Stimulated activated CD8-positive, alpha-beta memory T cell treated with anti-CD3 and anti-CD28 coated beads, Interleukin-15, amount 100 ng/mL, for 48 hours (primary cell): ENCODE measurements around the gene TM7SF2.
"Not testable (repeated sequence)": the region's sequence is repeated elsewhere in the genome, so short reads cannot be mapped to it uniquely, and the experiment has no call there.

Experiments
- DNase-seq, 2 donors: peaks; one replicate each; pipeline ENCODE4 v3.0.0-alpha.2; 2020; ENCODE audit warnings: low read depth in 2 of 2

TM7SF2 gene

GRCh38 chr11:65114538-65115171 lies 3.0 kb downstream of the TM7SF2 start:
- no peak for DNase-seq

DNA sequence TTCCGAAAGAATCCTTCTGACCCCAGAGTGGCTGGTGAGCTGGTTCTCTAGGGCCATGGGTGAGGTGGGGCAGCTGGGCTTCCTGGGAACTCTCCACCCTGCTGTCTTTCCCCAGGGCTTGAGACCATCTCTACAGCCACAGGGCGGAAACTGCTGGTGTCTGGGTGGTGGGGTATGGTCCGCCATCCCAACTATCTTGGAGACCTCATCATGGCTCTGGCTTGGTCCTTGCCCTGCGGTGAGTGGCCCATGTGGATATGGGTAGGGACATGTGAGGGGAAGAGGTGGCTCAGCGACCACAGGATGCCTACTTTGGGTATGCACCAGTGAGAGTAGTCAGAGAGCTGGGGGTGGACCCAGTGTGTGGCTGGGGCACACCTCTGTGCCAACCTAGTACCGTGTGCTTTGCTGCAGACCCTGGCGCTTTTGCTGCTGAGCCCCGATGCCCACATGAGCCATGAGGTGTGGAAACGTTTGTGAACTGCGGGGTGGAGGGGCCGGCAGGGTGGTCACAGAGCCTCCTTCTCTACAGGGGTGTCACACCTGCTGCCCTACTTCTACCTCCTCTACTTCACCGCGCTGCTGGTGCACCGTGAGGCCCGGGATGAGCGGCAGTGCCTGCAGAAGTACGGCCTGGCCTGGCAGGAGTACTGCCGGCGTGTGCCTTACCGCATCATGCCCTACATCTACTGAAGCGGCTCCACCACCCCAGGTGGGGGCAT lies 3.9 kb downstream of the TM7SF2 start:
- no peak for DNase-seq

DNA sequence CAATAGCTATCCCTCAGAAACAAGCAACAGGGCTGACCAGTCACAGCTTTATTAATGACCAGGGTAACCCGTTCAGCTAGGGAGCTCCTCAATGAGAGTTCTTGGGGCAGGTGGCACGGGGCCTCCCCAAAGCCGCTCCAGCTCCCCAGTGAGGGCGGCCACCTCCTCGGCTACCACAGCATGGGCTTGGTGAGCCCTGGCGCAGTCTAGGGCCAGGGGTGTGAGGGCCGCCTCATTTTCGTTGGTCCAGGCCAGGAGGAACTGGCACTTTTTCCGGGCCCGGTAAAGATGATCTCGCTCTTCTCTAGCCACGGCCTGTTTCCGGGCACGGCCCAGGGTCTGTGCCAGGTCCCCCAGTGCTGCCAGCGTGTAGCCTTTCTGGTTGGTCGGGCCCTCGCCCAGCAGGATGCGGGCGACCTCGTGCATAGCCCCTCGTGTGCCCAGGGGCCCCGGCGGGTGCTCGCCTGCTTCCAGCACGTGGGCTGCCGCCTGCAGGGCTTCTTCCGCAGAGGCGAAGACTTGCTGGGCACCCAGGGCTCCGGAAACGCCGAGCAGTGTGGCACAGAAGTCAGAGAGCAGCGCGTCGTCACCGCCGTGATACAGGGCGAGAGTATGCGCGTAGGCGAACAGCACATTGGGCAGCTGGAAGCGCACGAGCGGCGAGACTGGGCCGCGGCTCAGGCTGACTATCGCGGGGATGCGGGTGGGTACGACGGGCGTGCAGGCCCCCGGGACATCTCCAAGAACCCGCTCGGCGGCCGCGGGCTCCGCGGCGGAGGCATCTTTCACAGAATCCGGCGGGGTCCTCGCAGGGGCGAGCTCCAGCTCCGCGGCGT lies 4.9 kb downstream of the TM7SF2 start:
- DNase-seq: peak; percentile 50 to 62

DNA sequence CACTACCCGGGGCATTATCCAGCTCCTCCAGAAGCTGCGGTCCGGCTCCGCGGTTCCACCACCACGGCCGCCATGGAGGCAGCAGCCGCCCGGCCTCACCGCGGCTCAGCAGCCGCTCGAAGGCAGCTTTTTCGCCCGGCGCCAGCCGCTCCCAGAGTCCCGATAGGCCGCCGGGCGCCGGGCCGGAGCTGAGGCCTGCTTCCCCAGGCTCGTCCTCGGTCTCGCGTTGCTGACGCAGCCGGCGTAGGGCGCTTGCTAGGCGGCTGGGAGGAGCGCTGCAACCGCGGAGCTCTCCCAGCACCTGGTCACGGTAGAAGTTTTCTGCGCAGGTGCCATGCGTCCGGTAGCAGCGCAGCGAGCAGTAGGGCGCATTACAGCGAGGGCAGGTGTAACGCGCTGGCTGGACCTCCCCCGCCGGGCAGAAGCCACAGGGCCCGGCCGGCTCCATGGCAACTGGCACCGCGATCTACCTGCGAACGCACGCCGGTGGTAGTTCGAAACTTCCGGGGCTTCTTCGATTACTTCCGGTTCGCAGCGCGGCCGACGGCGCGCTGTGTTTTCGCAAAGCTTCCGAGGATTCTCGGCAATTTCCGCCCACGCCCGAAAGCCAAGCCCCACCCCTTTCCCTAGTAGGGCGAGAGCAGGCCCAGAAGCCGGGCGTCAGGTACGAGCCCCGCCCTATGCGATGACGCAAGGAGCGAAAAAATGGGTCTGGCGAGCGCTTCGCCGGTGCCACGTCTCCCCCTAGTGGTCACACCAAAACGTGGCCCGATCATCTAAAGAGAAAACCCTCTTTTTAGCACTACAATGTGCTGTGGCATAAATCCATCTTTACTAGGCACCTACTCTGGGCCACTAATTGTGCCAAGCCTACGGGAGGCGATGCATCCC lies 5.8 kb downstream of the TM7SF2 start, which contains the start of gene ZNHIT2:
Gene ZNHIT2 (minus strand): TSS at position 496 of the 891 bp plus-strand sequence. CDS start 48 bp downstream, at position 448.
- peak; percentile 100 for DNase-seq

DNA sequence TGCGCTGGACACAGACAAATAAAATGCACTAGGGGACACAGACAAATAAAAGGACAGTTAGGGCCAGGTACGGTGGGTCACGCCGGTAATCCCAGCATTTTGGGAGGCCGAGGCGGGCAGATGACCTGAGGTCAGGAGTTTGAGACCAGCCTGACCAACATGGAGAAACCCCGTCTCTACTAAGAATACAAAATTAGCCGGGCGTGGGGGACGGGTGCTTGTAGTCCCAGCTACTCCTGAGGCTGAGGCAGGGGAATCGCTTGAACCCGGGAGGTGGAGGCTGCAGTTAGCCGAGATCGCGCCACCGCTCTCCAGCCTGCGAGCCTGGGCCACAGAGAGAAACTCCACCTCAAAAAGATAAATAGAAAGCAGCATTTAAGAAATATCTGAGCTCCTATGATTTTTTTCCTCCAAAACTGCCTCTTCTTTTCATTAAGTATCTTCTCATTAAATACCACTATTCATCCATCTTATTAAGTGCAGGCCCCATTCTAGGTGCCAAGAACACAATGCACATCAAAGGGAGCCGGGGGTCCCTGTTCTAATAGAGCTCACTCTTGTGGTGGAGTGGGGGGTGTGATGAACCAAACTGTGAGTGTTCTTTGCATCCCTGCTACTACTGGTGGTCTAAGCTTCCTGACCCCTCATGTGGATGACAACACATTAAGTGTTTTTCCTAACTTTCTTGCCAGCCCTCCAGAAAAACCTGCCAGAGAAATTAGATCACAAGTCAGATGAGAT lies 6.6 kb downstream of the TM7SF2 start:
- no peak for DNase-seq

GRCh38 chr11:65118891-65119669 lies 7.4 kb downstream of the TM7SF2 start:
- DNase-seq: not testable (repeated sequence)

DNA sequence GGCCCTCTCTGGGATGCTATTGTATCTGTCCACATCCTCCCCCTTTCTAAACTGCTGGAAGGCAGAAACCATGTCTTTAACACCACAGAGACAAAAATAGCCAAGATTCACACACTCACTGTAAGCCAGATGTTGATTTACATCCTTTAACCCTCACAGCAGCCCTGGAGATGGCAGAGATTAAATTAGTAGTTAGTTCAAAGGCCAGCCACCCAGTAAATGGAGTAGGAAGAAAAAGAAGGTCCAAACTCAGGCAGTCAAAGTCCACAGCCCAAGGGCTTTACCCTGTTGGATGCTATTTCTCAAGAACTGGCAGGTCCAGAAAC lies 8.0 kb downstream of the TM7SF2 start:
- DNase-seq: no peak

DNA sequence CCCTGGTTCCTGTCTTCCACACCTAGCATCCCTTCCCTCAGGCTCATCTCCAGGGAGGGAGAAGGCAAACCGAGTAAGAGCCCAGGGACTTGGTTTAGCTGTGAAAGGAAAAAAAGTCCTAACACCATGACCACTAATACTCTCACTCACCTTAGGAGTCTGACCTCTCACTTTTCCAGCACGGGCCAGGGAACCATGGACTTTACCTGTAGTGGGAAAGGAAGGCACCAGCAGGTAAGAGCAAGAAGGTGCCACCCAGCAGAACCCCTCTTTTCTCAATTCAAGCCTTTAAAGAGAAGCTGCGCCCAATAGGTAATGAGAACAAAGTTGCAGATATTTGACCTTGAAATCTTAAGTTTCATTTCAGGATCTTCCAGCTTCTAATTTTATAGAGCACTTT lies 9.2 kb downstream of the TM7SF2 start:
- no peak for DNase-seq

- DNase-seq: no peak
Observed at GRCh38 chr11:65121447-65121864, 9.8 kb downstream of the TM7SF2 start.

GRCh38 chr11:65121865-65122696 lies 10.4 kb downstream of the TM7SF2 start, which contains the start of the genes FAU and MRPL49:
FAU (minus strand) TSS chr11:65122134; CDS start chr11:65121813, 321 bp downstream.
MRPL49 (plus strand) TSS chr11:65122321; CDS start chr11:65122347, 26 bp downstream.
- peak; percentile 99 for DNase-seq

DNA sequence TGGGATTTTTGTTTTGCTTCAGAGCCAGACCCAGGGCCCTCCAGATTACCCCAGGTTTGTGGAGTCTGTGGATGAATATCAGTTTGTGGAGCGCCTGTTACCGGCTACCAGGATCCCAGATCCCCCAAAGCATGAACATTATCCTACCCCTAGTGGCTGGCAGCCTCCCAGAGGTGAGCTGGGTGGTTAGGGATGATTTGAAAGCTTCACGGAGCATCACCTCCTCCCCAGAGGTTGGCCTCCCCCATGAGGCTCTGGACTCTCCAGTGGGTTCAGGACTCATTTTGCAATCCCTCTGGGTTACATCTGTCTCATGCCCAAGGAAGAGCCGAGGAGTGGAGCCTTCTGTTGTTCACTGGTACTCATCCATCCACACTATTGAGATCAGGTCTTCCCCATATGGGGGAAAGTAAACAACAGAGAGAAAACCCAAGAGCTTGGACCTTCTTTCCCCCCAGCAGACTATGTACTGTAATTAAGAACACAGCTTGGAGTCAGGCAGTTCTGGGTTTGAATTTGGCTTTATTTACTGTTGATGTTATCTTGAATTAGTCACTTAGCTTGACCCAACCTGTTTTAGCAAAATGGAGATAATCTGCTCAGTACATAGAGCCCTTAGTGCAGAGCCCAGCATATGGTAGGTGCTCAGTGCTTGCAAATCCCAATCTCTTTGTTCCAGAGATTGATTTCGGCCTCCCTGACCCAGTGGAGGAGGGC lies 13.0 kb downstream of the TM7SF2 start:
- DNase-seq: no peak

- no peak for DNase-seq
Observed at GRCh38 chr11:65125197-65126056, 13.8 kb downstream of the TM7SF2 start.

GRCh38 chr11:65126624-65127274 lies 15.1 kb downstream of the TM7SF2 start:
- DNase-seq: no peak

DNA sequence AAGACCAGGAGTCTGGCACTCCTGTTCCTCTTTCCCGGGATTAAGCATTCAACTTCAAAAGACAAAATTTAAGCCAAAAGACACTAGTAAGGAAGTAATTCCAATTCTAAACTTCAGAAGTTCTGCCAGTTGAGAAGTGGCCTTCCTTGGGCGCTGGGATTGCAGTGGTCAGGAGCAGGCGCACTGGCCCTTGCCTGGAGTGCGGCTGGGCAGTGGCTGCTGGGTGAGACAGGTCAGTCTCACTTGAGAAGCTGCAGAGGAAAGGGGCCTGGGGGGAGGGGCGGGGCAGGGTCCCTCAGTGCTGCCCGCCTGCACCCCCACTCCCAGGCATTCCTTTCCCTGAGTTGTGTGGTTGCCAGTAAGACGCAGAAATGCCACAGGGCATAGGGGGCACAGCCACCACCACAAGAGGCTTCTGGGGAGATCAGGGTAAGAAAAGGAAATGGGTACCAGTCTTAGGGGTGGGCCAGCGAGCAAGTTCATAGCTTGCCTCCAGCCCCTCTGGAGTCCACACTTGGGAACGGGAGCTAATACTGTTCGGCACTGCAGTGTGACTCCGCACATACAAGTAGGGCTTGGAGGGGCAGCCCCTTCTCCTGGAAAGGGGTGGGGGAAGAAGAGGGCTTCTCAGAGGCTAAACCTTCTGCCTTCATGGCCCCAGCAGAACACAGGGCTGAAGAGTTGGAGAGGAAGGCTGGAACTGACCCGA lies 16.0 kb downstream of the TM7SF2 start:
- no peak for DNase-seq

DNA sequence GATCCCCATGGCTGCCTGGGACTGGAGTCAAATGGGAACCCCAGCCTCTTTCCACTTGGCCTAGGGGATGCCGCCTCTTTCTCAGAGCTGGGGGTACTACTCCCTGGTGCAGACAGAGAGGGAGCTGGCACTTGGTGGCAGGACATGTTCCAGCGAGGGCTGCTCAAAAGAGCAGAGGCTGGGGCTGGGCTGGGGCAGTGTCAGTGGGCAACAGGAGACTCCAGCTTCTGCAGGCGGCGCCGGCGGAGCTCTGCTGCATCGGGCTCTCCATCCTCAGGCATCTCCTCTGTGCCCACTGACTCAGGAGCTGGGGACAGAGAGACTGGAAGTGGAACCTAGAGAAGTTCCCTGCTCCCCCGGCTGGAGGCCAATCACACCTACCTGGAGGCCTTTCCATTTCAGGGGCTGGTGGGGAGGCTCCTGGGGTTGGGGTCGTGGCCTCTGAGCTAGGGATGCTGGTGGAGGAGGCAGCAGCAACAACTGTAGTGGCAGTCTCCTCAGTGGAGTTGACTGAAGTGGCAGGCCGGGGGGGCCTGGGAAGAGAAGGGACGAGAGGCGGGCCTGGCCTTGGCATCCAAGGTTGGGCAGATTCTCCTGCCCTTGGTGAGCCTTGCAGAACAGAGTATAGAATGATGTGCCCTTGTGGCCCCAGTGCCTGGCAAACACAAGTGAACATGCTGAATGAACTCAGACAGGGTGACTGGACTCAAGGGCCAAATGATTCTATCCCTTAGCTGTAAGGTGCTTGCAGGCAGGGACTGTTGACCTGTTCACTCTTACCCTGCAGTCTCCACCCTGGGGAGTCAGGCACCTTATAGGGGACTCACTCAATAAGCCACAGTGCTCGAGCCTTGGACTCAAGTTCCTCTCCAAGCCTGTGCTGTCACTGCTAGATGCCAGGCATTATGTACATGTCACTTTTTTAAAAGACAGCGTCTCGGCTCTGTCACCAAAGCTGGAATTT lies 16.8 kb downstream of the TM7SF2 start:
- no peak for DNase-seq
